Right lobe of liver (tissue), 4 donors: ENCODE data around the gene C17orf75.

Experiments used
- POLR2A ChIP-seq: fragments of 450-650 bp; IDR thresholded peaks from one replicate; pipeline ENCODE4 v1.6.1; 2017; ENCODE audit warnings: antibody characterized with exemption, mild to moderate bottlenecking
- TF ChIP-seq, protein P1 (sequence below), 4 donors: fragments of 200-600 bp in 3 of 4; fragments of 450-650 bp in 1 of 4; IDR thresholded peaks; one replicate each; pipeline versions ENCODE4 v1.5.1 to v1.8.0; 2016 to 2022; ENCODE audit warnings: antibody characterized with exemption in 4 of 4, mild to moderate bottlenecking in 2 of 4
- donor health status: DM: no; HTN: no; CAD: no.
- donor health status: DM: no; HTN: no; CAD: no.
- donor health status: DM: no; HTN: yes; CAD: no.

DNA sequence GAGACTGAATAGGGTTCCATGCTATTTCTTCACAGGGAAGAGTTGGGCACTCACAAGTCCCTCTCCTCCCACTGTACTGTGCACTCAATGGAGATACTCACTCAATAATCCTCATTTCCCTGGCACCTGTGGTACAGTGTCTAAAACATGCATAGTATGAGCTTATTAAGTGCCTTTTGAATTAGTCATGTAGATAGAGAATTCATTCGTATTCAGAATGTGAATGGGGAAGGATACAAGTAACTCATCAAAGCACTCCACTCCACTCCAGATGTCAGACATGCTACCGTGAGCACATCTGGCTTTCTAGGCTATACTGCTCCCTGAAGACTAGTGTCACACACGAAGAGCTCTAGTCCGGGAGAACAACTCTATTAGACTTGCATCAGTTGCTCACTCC, 6.3 kb downstream of the C17orf75 start:
- TF ChIP-seq, protein P1, sequence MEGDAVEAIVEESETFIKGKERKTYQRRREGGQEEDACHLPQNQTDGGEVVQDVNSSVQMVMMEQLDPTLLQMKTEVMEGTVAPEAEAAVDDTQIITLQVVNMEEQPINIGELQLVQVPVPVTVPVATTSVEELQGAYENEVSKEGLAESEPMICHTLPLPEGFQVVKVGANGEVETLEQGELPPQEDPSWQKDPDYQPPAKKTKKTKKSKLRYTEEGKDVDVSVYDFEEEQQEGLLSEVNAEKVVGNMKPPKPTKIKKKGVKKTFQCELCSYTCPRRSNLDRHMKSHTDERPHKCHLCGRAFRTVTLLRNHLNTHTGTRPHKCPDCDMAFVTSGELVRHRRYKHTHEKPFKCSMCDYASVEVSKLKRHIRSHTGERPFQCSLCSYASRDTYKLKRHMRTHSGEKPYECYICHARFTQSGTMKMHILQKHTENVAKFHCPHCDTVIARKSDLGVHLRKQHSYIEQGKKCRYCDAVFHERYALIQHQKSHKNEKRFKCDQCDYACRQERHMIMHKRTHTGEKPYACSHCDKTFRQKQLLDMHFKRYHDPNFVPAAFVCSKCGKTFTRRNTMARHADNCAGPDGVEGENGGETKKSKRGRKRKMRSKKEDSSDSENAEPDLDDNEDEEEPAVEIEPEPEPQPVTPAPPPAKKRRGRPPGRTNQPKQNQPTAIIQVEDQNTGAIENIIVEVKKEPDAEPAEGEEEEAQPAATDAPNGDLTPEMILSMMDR (IDR thresholded peaks at IDR 0.05) = no peak
- TF ChIP-seq POLR2A = no peak
